Body of pancreas (tissue), 4 donors: Measurements from ENCODE around the gene ROR1.

Experiments used
- CTCF ChIP-seq, 7 experiments: fragments of 450-650 bp in 4 of 7; fragments of 200-600 bp in 3 of 7; sonication (generic) in 3 of 7; IDR thresholded peaks; one replicate each; pipeline ENCODE4 v1.5.1; 2016 to 2019; ENCODE audit warnings: antibody characterized with exemption in 7 of 7
- POLR2A ChIP-seq, 3 donors: fragments of 450-650 bp; IDR thresholded peaks; one replicate each; pipeline ENCODE4 v1.6.1; 2016; ENCODE audit warnings: antibody characterized with exemption in 3 of 3, mild to moderate bottlenecking in 2 of 3

DNA sequence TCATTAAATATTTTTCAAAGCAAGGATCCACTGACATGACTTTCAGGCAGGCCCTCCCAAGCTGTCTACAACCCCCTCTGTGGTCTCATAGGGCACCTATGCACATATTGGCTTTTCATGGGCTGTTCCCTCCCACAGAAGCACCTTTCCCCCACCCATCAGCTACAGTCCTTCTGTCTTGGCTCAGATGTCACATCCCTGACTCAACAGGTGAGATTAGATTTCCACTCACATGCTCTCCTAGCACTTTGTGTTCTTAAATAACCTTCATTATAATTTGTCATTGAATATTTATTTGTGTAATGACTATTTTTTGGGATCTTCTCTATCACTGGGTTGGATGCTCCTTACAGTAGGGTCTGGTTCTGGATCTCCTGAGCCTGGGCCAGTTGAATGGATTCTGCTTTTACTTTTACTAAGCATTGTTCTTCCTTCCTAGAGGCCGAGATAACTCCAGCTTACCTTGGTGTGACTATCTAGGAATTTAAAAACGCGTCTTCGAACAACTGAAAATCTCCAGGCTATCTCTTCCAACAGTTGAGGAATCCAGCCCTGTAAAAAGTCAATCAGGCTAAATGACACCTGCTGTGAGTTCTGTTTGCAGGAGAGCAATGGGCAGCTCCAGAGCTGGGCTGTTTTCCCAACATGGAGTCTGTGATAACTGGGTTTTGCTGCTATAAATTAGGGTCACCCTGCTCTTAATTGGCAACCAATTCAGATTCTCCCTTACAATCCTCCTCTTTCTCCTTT is 16.2 kb downstream of the ROR1 start:
- TF ChIP-seq CTCF (IDR thresholded peaks at IDR 0.05) (no peak), POLR2A (IDR thresholded peaks at IDR 0.05) (no peak)
